ENCODE data around the gene KRTAP19-2. TPM values are rescaled to one million over a fixed set of nuclear protein-coding genes. Genes with fewer than 3 reads are reported as not detected.

KRTAP19-2 gene
- total RNA-seq, 1 donor from 2014 or later = not detected

Other genes starting within 250 kb of the KRTAP19-2 start
- not detected in 2 replicates for gene KRTAP24-1, start 204.5 kb downstream of the KRTAP19-2 start, total RNA-seq
- not detected in 2 replicates for gene KRTAP25-1, start 197.9 kb downstream of the KRTAP19-2 start, total RNA-seq
- gene KRTAP26-1, start 167.1 kb downstream of the KRTAP19-2 start, total RNA-seq = not detected in 2 replicates
- not detected in 2 replicates for gene KRTAP27-1, start 149.7 kb downstream of the KRTAP19-2 start, total RNA-seq
- not detected in 2 replicates for gene KRTAP23-1, start 138.8 kb downstream of the KRTAP19-2 start, total RNA-seq
- gene KRTAP13-2, start 115.2 kb downstream of the KRTAP19-2 start, total RNA-seq = not detected in 2 replicates
- not detected in 2 replicates for gene KRTAP13-1, start 91.4 kb downstream of the KRTAP19-2 start, total RNA-seq
- gene KRTAP13-3, start 61.5 kb downstream of the KRTAP19-2 start, total RNA-seq = not detected in 2 replicates
- not detected in 2 replicates for gene KRTAP13-4, start 57.2 kb downstream of the KRTAP19-2 start, total RNA-seq
- not detected in 2 replicates for gene KRTAP15-1, start 47.2 kb downstream of the KRTAP19-2 start, total RNA-seq
- gene KRTAP19-1, start 7.1 kb downstream of the KRTAP19-2 start, total RNA-seq = not detected in 2 replicates
- gene KRTAP19-3, start 4.6 kb upstream of the KRTAP19-2 start, total RNA-seq = not detected in 2 replicates
- not detected in 2 replicates for gene KRTAP19-4, start 9.7 kb upstream of the KRTAP19-2 start, total RNA-seq
- not detected in 2 replicates for gene KRTAP19-5, start 14.7 kb upstream of the KRTAP19-2 start, total RNA-seq
- not detected in 2 replicates for gene KRTAP19-6, start 54.4 kb upstream of the KRTAP19-2 start, total RNA-seq
- gene KRTAP19-7, start 73.9 kb upstream of the KRTAP19-2 start, total RNA-seq = not detected in 2 replicates
- not detected in 2 replicates for gene KRTAP22-2, start 103.0 kb upstream of the KRTAP19-2 start, total RNA-seq
- not detected in 2 replicates for gene KRTAP6-3, start 105.0 kb upstream of the KRTAP19-2 start, total RNA-seq
- gene KRTAP6-2, start 111.5 kb upstream of the KRTAP19-2 start, total RNA-seq = not detected in 2 replicates
- not detected in 2 replicates for gene KRTAP22-1, start 113.7 kb upstream of the KRTAP19-2 start, total RNA-seq
- not detected in 2 replicates for gene KRTAP6-1, start 126.5 kb upstream of the KRTAP19-2 start, total RNA-seq
- not detected in 2 replicates for gene KRTAP20-1, start 129.0 kb upstream of the KRTAP19-2 start, total RNA-seq
- gene KRTAP20-4, start 133.2 kb upstream of the KRTAP19-2 start, total RNA-seq = not detected in 2 replicates
- gene KRTAP20-2, start 147.8 kb upstream of the KRTAP19-2 start, total RNA-seq = not detected in 2 replicates
- not detected in 2 replicates for gene KRTAP20-3, start 155.4 kb upstream of the KRTAP19-2 start, total RNA-seq
- gene KRTAP21-3, start 231.3 kb upstream of the KRTAP19-2 start, total RNA-seq = not detected in 2 replicates

All from pulmonary artery endothelial cell (primary cell).